HS-27A (cell line): ENCODE measurements around the gene RXRG.

Source experiments
- DNase-seq: peaks from one replicate; pipeline ENCODE4 v3.0.0-alpha.2; 2012; ENCODE audit warnings: low read depth, missing footprints

Gene RXRG

DNA sequence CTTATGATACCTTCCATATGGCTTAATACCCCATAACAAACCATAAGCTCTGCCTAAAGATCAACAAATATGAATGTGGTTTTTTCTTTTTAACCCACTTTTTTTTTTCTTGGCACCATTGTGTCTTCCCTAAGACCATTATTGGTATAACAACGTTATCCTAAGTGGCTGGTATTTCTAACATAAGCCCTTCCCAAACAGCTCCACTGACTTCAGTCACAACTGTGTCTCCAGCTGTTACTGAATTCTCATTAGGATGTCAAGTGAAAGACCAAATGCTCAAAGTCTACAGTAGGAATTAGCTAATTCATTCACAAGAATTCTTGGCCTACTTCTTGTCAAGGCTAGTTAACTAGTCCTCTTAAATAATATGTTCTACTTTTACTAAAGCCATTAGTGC lies 4.2 kb upstream of the RXRG start:
- DNase-seq = no peak

DNA sequence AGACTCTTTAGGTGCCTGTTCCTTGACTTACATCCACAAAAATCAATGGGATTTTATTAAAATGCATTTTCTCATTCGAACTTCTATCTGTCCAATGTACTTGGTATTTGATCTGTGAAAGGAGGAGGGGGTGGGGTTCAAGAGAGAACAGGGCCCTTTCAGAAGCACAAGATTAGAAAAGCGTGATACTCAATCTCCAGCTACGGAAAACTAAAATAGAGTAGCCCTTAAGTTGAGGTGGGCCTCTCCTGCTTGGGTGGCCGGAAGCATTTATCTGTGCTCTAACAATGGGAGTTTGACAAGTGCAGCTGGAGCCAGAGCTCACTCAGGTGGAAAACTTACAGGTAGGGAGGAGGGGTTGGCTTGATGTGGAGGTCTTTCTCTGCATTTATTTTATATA lies 462 bp upstream of the RXRG start:
- no peak for DNase-seq

DNA sequence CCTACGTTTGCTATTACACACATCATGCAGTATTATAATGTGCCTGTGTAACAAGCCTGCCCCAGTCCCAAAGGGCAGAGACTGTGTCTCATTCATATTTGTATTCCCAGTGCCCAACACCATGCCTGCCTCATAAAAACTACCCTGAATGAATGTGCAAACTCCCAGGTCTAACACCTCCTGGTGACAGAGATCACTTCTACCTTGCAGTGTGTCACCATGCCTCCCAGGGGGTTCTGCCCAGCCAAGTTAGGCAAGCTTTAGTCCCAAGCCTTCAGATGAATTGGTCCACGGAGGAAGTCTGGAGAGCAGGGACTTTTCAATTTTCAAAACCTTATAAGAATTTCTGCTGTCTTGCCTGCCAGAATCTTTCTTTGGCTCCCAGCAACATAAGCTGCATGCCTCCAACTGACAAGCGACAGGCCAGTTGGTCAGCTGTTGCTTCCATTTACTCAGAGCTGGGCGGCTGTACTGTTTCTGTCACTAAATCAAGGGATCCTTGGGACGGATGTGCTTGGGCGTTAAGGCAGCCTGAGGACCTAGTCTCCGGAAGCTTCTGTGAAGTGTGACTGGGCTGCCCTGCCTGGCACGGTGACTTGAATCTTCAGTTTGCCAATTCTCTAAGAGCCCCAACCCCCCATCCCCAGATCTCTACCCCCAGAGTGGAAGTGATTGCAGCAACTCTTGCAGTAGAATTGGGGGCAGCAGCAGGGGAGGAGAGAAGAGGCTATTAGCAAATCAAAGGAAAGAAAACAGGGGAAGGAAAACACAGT lies 1.2 kb downstream of the RXRG start:
- no peak for DNase-seq

DNA sequence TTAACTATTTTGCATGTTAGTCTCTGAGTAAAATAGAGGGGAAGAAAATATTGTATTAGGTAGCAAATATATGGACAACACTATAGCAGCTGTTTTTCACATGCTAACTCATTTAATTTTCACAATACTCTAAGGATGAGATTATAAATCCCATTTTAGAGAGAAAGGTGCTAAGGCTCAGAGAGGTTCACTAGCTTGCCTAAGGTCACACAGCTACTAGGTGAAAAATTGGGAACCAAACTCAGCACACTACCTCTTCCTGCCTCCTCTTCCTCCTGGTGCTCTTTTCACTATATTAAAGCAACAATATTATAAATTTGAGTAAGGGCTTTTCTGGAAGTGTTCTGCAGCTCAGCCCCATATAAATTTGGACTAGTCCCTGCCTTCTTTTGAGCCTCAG lies 2.3 kb downstream of the RXRG start:
- no peak for DNase-seq

DNA sequence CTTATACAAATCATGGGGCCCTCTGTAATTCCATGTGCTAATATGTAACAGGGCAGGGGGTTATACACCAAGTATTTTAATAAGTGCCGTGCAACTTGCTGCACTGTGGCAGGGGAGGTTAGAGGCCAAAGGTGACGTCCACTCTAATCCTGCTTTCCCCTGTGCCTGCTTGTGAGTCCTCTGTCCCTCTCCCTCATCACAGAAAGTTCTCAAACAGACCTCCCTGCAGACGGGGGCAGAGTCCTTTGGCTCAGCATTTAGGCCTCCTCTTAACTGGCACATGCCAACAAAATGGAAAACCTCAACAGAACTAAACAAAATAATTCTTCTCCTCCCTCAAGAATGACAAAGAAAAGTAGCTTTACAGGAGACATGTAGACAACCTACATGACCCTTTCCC lies 2.9 kb downstream of the RXRG start:
- DNase-seq = no peak

DNA sequence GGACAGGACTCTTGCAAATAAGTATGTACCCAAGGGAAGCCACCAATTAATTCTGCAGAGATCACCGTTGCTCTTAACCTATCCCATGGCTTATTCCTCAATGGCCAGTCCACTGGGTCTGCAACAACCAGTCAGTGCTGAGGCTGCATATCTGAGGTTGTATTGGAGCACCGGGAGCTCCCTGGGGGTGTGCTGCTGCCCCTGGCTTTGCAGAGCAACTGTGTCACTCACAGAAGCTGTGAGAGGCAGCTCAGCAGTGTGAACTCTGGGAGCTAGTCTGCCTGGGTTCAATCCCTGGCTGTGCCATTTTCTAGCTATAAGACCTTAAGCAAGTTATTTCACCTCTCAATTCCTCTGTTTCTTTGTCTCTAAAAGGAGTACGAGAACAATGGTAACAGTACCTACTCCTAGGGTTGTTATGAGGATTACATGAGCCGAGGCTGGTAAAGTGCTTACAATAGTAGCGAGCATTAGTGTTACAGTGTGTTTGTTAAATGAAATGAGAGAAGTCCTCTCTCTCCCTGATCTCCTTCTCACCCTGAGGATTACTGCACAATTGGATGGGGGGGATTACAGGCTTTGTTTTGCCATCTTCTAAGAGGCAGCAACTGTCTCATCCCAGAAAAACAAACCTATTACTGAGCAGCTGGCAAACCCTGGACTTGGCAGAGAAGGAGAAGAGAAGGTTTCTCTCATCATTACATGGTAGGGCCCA lies 3.6 kb downstream of the RXRG start:
- no peak for DNase-seq

DNA sequence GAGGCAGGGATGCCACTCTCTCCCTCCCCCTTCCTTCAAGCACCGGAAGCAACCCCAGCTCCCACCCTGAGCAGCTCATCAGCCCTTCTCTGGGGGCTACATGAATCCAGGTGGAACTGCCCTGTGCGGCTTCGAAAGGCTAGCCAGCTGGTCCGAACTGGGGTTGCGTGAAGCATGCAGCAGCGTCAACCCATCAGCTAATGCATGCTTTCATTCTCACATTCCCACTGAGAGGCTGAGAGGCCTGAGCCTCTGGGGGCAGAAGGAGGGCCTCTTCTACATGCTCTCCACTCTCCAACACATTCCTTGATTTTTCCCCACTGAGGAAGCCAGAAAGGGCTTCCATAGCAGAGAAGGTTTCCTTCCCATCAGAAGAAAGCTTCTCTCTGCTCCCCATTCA lies 5.6 kb downstream of the RXRG start:
- DNase-seq = no peak

DNA sequence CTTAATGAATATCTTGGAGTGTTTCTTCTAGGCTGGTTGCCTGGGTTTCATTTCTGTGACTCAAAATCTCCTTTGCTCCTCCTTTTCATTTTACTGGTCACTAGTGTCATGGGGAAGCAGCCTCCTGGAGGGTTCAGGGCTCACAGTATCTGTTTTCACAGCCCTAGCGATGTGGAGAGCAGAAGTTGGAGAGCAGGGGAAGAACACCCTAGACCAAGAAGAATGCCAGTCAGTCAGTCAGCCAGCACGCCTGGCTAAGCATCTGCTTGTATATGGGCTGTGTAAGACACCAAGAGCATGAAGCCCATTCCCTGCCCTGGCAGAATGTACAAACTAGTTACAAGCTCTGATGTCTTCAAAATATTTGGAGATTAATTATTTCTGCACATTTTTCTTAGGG lies 7.9 kb downstream of the RXRG start:
- DNase-seq = no peak

DNA sequence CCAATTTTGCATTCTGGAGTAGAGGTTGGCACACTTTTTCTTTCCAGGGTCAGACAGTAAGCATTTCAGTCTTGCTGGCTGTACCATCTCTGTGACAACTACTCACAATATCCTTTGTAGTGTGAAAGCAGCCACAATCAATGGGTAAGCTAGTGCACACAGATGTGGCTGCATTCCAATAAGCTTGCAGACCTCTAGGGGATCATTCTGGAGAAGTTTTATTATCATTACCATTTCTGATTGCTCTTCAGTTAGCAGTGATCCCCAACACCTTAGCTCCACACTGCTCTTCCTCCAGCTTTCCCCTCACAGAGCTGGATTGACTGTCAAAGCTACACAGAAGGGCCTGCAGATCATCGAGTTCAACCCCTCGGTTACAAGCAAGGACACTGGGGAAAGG lies 9.1 kb downstream of the RXRG start:
- no peak for DNase-seq

DNA sequence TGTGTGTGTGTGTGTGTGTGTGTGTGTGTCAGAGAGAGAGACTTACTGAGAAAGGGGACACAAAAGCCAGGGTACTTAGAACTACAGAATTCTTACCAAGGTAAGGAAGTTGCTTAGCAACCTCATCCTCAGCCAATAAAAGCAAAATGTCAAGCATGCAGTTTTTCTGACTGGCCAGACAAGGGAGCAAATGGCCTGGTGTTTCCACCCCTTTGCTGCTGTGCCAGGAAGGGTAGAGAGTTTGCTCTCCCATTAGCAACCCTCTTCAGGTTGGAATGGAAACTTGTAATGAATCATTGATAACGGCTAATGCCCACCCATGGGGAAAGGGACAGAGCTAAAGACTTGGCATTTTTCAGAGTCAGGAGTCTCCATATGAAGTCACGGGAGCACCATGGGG lies 10.6 kb downstream of the RXRG start:
- no peak for DNase-seq

DNA sequence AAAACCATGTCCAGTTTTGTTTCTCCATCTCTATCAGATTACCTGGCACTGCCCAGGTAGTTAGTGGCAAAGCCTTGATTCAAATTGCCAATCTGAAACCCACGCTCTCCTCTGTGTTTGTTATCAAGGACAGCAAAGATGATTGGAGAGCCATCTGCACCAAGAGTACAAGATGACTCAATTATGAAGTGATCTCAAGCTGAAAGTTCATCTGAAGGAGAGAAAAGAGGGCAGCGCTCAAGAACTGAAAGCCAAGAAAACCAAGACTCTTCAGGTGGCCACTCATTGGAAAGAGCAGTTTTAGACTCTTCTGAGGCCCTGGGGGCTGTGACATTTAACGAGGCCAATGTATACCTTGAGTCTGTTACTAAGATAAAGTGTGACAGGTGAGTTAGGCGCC lies 13.8 kb downstream of the RXRG start:
- DNase-seq = no peak

DNA sequence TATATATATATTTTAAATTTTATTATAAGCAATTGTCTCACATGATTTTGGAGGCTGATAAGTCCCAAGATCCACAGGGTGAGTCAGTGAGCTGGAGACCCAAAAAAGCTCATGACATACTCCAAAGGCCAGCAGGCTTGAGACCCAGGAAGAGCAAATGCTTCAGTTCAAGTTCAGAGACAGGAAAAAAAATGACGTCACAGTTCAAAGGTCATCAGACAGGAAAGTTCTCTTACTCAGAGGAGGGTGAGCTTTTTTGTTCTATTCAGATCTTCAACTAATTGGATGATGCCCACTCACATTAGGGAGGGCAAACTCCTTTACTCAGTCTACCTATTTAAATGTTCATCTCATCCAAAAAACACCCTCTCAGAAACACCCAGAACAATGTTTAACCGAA lies 18.2 kb downstream of the RXRG start:
- DNase-seq = no peak

DNA sequence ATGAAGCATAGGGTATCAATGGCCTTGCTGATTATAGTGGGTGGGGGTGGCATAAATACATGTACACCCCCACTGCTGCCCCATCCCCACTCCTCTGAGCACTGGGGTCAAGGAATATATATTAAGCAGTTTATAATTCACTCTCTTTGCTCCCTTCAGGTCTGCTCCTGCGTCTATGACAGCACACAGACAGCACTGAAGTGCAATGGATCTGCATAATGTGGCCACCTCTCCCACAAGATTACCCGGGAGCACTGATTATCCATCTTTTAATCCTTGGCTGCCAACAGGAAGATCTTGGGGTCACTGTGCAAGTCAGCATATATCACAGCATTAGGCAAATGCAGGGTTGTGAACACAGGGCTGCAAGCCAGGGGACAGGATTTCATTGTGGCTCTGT lies 19.3 kb downstream of the RXRG start:
- no peak for DNase-seq

DNA sequence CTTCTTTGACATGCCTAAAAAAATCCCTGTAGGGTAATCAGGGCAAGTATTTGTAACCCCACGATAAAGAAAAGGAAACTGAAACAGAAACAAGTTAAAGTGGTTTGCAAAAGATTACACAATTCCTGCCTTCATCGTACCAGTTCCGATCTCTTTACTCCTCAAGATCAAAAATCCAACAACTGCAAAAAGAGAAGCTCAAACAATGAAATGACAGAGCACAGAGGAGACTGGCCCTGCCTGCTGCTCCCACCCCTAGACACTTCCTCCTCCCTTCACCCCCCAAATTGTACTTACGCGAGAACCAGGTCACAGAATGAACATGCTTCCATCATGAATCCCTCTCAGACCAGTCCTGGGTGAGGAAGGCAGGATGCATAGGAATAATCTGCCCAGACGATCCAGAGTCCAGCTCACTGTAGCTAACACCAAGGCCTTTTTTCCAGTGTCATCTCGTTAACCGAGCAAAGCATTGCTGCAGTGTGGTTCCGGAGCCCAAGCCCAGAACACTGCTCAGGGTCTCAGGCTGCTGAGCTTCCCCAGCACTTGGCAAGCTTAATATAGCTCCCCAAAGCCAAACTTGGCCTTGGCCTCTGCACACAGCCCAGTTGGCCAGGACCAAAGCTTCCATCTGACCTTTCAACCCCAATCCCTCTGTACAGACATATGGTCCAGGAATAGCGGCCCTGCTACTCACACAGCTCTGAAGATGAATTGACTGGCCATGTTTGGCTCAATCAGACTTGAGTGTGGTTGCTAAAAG lies 20.3 kb downstream of the RXRG start:
- no peak for DNase-seq

DNA sequence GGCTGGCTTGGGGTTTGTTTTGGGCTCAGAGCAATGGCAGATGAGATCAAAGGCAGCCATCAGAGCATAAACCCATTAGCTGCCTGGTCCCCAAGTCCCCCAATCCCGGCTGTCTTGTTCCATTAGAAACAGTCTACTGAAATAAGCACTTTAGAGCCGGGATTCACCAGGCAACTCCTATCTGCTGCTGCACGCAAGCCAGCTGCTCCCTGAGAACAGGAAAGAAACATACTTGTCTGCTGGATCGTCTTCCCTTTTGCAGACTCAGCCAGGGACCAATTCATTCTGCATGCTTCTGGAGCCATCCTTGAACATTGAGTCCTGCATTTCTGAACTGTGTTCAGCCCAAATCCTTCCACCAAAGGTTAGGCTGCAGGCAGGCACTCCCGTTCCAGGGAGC lies 21.8 kb downstream of the RXRG start:
- DNase-seq = no peak

DNA sequence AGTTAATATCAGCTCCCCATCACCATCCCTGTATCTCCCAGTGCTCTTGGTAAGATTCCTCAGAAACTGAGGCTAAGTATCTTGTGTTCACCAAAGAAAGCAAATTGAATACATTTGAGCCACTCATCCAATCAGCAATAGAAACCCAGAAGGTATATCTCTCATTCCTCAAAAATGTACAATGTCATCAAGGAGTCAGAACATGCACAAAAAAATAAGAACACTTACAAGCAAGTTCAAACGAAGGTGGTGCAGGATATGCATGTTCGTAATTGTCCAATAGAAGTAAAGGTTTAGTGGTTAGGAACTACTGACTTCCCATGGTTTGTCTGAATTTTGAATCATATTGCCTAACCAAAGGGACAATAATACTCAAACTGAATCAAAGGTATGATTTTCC lies 24.3 kb downstream of the RXRG start:
- DNase-seq = no peak

DNA sequence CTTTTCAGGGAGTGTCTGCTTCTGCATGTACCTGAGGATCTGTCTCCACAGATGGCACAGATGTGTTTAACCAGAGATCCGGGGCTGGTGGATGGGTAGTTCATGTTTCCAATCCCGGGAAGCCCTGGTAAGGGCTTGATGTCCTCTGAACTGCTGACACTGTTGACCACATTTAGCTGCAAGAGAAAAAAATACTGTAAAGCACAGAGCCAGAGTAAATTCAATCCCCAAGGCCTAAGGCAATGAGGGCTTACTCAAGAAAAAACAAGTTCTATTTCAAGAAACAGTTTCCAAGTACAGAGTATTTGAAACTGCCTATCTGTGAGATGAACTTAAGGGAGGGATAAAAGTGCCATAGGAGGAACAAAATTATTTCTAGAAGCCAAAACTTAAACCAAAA lies 25.1 kb downstream of the RXRG start:
- no peak for DNase-seq

DNA sequence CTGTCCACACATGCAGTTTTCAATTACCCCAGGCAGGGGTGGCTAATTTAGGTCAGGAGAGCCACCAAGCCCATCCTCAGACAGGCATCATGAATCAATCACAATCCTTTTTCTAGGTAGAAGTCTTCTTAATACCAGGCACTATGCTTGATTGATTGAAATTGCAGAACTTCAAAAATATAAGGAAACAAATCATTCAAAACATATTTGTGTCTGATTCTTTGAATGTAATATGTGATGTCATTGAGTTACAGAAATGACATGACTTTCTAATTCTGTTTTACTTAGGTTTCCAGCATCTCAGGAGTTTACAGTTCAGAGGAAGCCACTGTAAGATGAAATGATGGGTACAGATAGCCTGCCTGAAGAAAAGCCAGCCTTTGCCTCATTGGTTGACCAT lies 26.7 kb downstream of the RXRG start:
- DNase-seq = no peak

DNA sequence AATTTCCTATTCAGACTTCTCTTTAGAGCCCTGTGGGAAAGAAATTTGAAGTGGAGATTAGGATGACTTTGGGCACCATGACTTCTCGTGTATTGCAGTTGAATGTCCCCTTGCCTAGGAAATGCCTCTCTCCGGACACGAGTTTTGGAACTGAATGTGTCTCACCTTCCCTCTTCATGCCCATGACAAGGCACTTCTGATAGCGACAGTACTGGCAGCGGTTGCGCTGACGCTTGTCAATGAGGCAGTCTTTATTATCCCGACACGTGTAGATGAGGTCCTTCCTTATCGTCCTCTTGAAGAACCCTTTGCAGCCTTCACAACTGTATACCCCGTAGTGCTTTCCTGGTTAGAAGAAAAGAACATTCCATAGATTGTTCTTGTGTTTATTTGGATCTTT lies 28.1 kb downstream of the RXRG start:
- DNase-seq = no peak

DNA sequence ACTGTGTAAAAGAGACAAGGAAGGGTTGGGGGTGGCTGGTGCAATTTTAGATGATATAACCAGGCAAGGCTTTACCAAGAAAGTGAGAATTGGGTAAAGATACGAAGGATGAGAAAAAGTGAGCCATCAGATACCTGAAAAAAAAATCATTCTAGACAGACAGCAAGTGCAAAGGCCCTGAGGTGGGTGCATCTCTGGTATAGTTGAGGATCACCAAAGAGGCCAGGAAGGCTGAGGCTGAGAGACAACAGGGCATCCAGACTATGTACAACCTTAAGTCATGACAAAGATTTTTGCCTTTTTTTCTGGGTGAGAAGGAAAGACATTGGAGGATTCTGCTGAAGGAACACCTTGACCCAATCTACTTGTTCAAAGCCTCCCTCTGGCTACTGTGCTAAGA lies 29.9 kb downstream of the RXRG start:
- no peak for DNase-seq

DNA sequence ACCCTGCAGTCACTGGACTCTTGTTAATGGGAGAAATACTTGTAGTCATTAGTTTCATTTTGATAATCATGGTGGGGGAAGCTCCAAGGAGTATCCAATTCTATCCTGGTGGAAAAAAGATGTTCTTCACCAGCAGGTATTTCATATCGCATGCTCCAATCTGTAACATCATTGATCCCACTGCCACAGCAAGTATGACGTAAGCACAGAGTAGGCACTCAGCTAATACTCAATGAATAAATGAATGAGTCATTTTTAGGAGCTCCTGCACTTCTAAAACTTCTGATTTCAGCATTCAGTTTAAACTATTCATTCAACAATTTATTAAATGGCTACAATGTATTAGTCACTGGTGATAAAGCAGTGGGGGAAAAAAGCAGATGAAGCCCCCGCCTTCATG lies 30.3 kb downstream of the RXRG start:
- DNase-seq = no peak

DNA sequence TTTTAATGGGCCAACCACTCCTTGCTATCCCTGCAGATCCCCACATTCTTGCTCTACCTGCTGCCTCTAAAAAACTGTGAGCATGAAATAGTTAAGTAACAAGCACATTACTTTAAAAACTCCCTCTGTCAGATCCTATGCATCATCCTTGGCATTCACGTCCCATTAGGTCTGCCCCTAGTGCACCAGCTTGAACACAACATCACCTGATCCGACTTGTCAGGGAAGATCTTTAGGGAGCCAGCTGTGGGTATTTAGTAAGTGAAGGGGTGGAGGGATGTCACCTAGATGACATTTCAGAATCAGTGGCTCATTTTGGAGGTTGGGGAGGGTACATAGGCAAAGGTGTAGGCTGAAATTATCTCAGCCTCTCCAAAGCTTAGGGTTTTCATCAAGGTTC lies 33.5 kb downstream of the RXRG start:
- DNase-seq = no peak

DNA sequence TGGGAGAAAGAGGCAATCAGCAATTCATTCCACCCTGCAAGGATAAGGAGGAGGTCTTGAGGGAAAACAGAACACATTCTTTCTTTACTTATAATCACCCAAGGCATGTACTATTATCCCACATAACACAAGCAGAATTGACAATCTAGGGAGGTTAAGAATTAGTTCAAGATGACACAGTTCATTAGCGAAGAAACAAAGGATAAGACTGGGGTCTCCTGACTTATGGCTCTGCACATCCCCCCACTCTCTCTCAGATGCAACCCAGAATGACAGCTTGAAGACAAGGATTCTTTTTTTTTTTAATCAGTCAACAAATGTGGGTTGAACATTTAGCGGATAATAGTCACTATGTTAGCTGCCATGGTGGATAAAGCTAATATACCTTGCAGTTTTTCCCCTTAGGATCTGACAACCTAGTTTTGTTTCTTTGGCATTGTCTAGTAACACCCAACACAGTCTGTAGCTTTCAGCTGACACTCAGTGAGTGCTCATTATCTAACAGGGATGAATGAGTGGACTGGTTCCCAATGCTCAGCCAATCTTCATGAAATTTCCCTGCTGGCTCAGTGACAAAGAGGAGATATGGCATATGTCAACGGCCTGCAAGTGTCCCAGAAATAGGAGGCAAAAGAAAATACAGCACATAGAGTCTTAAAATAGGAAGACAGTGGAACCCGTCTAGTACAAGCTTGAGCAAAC lies 35.1 kb downstream of the RXRG start:
- DNase-seq = no peak
